Right cardiac atrium (tissue), 5 donors: ENCODE measurements around the gene TGFBR3. TPM values are rescaled to one million over a fixed set of nuclear protein-coding genes. Genes with fewer than 3 reads are reported as not detected.
"Not testable (repeated sequence)": the region's sequence is repeated elsewhere in the genome, so short reads cannot be mapped to it uniquely, and the experiment has no call there.

ENCODE experiments used
- ATAC-seq, 2 donors: fragments of 200-7000 bp; cut with Tn5 transposase; one replicate each; pipeline versions ENCODE4 v1.8.0 to v1.9.1; 2020; ENCODE audit warnings: moderate library complexity in 2 of 2, mild to moderate bottlenecking in 1 of 2
- DNase-seq, 3 donors: peaks; one replicate each; pipeline ENCODE4 v3.0.0-alpha.2; 2020
- H3K27ac ChIP-seq: one replicate; pipeline ENCODE4 v1.5.1; 2013; ENCODE audit warnings: mild to moderate bottlenecking, low read length, control low read depth, moderate library complexity
- H3K27me3 ChIP-seq: one replicate; pipeline ENCODE4 v1.6.1; 2013; ENCODE audit not compliant: control insufficient read depth, insufficient read depth
- H3K4me1 ChIP-seq: one replicate; pipeline ENCODE4 v1.6.1; 2013; ENCODE audit warnings: low read length; ENCODE audit not compliant: control insufficient read depth, insufficient read depth
- H3K4me3 ChIP-seq: one replicate; pipeline ENCODE4 v1.5.1; 2013; ENCODE audit warnings: low read length, control low read depth
- H3K9me3 ChIP-seq: one replicate; pipeline ENCODE4 v1.6.1; 2013; ENCODE audit warnings: low read length; ENCODE audit not compliant: control insufficient read depth
- WGBS: extraction: QIAGEN DNeasy Blood & Tissue Kit; methylation state at CpG from one replicate; pipeline ENCODE4 v1.1.7; 2013; 5-methylcytosine and 5-hydroxymethylcytosine counted together
- intact Hi-C, 4 donors: fragments of 100-400 bp; cut with DNase I; formaldehyde crosslinking; loops; one replicate each; pipeline versions ENCODE4 v1.11.0 to v1.14.0; 2022 to 2023
- polyA plus RNA-seq: library from polyadenylated mRNA; stranded (reverse); fragments of 200-250 nt; gene quantifications from one replicate; pipeline ENCODE4 v1.2.3, GENCODE V29; 2013
- total RNA-seq, 4 donors: library from RNA; stranded (reverse); fragmentation: NEBNext Ultra II Directional; extraction: Animal tissue kit (Norgen Biotek cat#: 25700); gene quantifications; one replicate each; pipeline ENCODE4 v1.2.1, GENCODE V29; 2021
- donor health status: healthy with polysubstance abuse.
- donor health status: DM: no; HTN: yes; CAD: no.
- donor health status: DM: no; HTN: no; CAD: no.
- donor health status: DM: no; HTN: yes; CAD: no; lungs with severe emphysema.
- donor health status: DM: yes; HTN: yes; CAD: no.

Gene TGFBR3
- total and polyA plus RNA-seq, 5 donors: 14.5 to 52.4 (median 38.9) TPM

GRCh38 chr1:91864017-91864700 is 21.8 kb downstream of the TGFBR3 start:
- H3K4me3 ChIP-seq: no peak overlapping the region
- no peaks in the 10 kb centered on the region for H3K27me3 ChIP-seq
- DNase-seq (no peak), ATAC-seq (peak; percentile 73 to 77)
- no peaks in the 10 kb centered on the region for H3K4me1 ChIP-seq
- intact Hi-C loops: no loop called here
- H3K27ac ChIP-seq: no peak overlapping the region
- H3K9me3 ChIP-seq: no peaks in the 10 kb centered on the region
- 63% methylated on average over 5 of the region's 5 CpGs for WGBS

- DNase-seq (no peak), ATAC-seq (no peak)
- Histone ChIP-seq H3K27me3 (no peaks in the 10 kb centered on the region), H3K4me1 (no peaks in the 10 kb centered on the region), H3K9me3 (no peaks in the 10 kb centered on the region), H3K27ac (no peak overlapping the region), H3K4me3 (no peak overlapping the region)
- 83% methylated on average over 3 of the region's 3 CpGs for WGBS
- intact Hi-C loops: no loop called here
These were observed 22.5 kb downstream of the TGFBR3 start for GRCh38 chr1:91863498-91863897.

DNA sequence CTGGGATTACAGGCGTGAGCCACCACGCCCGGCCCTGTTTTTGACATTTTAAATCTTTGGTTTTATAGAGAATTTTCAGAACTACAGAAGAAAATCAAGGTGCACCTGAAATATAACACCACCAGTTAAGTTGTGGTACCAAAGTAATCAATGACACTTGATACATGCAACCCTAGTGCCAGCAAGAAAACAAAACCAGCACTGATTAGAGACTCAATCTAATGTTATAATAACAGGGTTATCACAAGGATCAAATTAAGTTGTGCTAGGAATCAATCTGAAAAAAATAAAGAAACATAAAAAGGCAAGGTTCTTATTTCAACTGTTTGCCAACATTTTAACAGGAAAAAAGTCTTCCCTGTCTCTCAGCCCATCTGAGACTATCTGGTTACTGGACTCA is 23.8 kb downstream of the TGFBR3 start:
- WGBS: 98% methylated on average over 3 of the region's 3 CpGs
- H3K4me1 ChIP-seq: no peaks in the 10 kb centered on the region
- H3K4me3 ChIP-seq: no peak overlapping the region
- intact Hi-C loops: no loop called here
- H3K27ac ChIP-seq: no peak overlapping the region
- ATAC-seq: no peak
- no peak for DNase-seq
- no peaks in the 10 kb centered on the region for H3K27me3 ChIP-seq
- H3K9me3 ChIP-seq: no peaks in the 10 kb centered on the region

GRCh38 chr1:91857557-91858239 is 28.3 kb downstream of the TGFBR3 start:
- ATAC-seq (no peak), DNase-seq (no peak)
- Histone ChIP-seq H3K4me3 (no peak overlapping the region), H3K27ac (no peak overlapping the region), H3K9me3 (no peaks in the 10 kb centered on the region), H3K4me1 (no peaks in the 10 kb centered on the region), H3K27me3 (no peaks in the 10 kb centered on the region)
- intact Hi-C loops: no loop called here
- WGBS: 94% methylated on average over 2 of the region's 2 CpGs

- no peaks in the 10 kb centered on the region for H3K9me3 ChIP-seq
- H3K27me3 ChIP-seq: no peaks in the 10 kb centered on the region
- H3K4me3 ChIP-seq: no peak overlapping the region
- intact Hi-C loops: no loop called here
- H3K27ac ChIP-seq: no peak overlapping the region
- DNase-seq (no peak), ATAC-seq (no peak)
- 39% methylated on average over 1 of the region's 1 CpG for WGBS
- peaks cover 1% of the 10 kb centered on the region for H3K4me1 ChIP-seq
These were observed 29.0 kb downstream of the TGFBR3 start for GRCh38 chr1:91856996-91857395.

DNA sequence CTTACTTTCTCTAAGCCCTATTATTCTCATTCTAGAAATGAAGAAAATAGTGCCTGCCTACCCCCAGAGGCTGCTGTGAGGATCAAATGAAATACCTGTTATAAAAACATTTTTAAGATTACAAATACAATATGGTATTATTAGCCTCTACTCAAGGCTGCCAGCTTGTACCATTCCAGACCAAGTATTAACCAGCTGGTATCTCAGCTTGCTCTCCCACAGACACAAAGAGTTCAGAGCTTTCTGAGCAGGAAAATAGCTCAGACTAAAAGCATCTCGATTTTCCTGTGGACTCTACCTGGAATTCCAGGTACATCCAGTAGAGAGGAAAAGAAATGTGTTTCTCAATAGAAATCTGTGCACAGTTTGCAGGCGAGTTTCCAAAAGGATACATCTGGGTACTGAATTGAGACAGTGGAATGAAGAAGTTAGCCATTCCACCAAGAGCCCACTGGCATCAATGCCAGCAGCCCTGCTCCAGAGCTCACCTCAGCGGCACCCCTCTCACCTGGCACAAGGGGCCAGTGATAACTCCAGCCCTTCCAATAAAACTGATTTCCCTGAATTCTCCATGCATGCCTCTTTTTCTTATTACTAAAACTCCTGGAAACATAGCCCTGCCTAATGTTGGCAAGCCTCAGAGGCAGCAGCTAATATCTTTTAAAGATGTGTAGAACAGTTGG is 31.0 kb downstream of the TGFBR3 start:
- H3K4me3 ChIP-seq: no peak overlapping the region
- no peak for ATAC-seq
- intact Hi-C loops: no loop called here
- no peaks in the 10 kb centered on the region for H3K27me3 ChIP-seq
- no peaks in the 10 kb centered on the region for H3K9me3 ChIP-seq
- peaks cover 4% of the 10 kb centered on the region for H3K4me1 ChIP-seq
- DNase-seq: no peak
- WGBS: 66% methylated on average over 3 of the region's 3 CpGs
- no peak overlapping the region for H3K27ac ChIP-seq

GRCh38 chr1:91853397-91853796 is 32.6 kb downstream of the TGFBR3 start:
- 96% methylated on average over 7 of the region's 7 CpGs for WGBS
- Histone ChIP-seq H3K4me1 (peaks cover 9% of the 10 kb centered on the region), H3K27ac (no peak overlapping the region), H3K4me3 (no peak overlapping the region), H3K9me3 (no peaks in the 10 kb centered on the region), H3K27me3 (no peaks in the 10 kb centered on the region)
- intact Hi-C loops: no loop called here
- DNase-seq (no peak), ATAC-seq (no peak)

GRCh38 chr1:91852011-91852410 is 33.9 kb downstream of the TGFBR3 start:
- H3K9me3 ChIP-seq, intact Hi-C loops, ATAC-seq, DNase-seq, H3K4me3 ChIP-seq, H3K27me3 ChIP-seq: not testable (repeated sequence)
- WGBS: 94% methylated on average over 5 of the region's 5 CpGs
- peaks cover 13% of the 10 kb centered on the region for H3K4me1 ChIP-seq
- H3K27ac ChIP-seq: peak overlapping the region; percentile 98

- H3K9me3 ChIP-seq: no peaks in the 10 kb centered on the region
- peak overlapping the region; percentile 98 for H3K27ac ChIP-seq
- peak overlapping the region; percentile 54 for H3K4me3 ChIP-seq
- peaks cover 13% of the 10 kb centered on the region for H3K4me1 ChIP-seq
- ATAC-seq: peak; percentile 98
- DNase-seq: peak; percentile 96 to 99 (median 97)
- no peaks in the 10 kb centered on the region for H3K27me3 ChIP-seq
- WGBS: 18% methylated on average over 13 of the region's 13 CpGs
- intact Hi-C loops: no loop called here
These were observed 34.6 kb downstream of the TGFBR3 start for GRCh38 chr1:91851130-91852010.

- WGBS: 50% methylated on average over 1 of the region's 1 CpG
- H3K4me3 ChIP-seq: peak overlapping the region; percentile 54
- H3K27me3 ChIP-seq: no peaks in the 10 kb centered on the region
- peaks cover 16% of the 10 kb centered on the region for H3K4me1 ChIP-seq
- ATAC-seq (peak; percentile 44 to 83), DNase-seq (no peak)
- H3K9me3 ChIP-seq: no peaks in the 10 kb centered on the region
- H3K27ac ChIP-seq: peak overlapping the region; percentile 98
- intact Hi-C loops: no loop called here
These were observed 35.2 kb downstream of the TGFBR3 start for GRCh38 chr1:91850708-91851107.
